ENCODE data around the gene TPRN. TPM values are rescaled to one million over a fixed set of nuclear protein-coding genes. Genes with fewer than 3 reads are reported as not detected.

Gene TPRN
- total RNA-seq, 1 donor from 2014 or later, result 17.6 TPM

GRCh38 chr9:137212520-137212919, 12.0 kb upstream of the TPRN start:
- DNase-seq (ENCODE audit: low spot score), result no peak

- DNase-seq (ENCODE audit: low spot score), result no peak
These were observed 11.0 kb upstream of the TPRN start for GRCh38 chr9:137211532-137211931.

DNA sequence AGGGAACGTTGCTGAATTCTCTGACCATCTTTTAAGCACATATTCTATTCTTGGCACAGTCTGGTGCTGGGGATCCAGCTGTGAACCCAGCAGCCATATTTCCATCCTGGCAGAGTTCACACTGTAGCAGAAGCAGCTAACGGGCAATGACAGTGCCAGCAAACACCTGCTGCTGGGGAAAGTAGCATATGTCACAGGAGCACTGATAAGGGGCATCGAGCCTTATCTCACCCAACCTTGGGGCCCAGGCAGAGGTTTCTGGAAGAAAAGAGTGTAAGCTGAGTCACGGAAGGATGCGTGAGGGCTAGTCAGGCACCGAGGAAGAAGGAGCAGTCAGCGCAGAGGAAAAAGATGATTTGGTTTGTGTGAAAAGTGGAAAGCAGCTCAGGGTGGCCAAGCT, 6.1 kb upstream of the TPRN start:
- DNase-seq (ENCODE audit: low spot score), result no peak

- DNase-seq (ENCODE audit: low spot score), result peak; percentile 92
These were observed 4.9 kb upstream of the TPRN start, which contains the start of the genes NDOR1 and TMEM203 for GRCh38 chr9:137205126-137206069. NDOR1 (plus strand) TSS chr9:137205700; CDS start chr9:137205778, 78 bp downstream. TMEM203 (minus strand) TSS chr9:137205648; CDS start chr9:137205414, 234 bp downstream.

DNA sequence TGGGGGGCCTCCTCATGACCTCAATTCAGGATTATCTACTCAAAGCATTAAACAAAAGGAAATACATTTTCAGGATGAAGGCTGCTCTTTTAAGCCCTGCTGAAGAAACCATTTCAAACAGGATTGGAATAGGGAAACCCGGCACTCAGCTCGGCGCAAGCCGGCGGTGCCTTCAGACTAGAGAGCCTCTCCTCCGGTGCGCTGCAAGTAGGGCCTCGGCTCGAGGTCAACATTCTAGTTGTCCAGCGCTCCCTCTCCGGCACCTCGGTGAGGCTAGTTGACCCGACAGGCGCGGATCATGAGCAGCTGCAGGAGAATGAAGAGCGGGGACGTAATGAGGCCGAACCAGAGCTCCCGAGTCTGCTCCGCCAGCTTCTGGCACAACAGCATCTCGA, 4.2 kb upstream of the TPRN start:
- DNase-seq (ENCODE audit: low spot score), result no peak

GRCh38 chr9:137202966-137203365, 2.4 kb upstream of the TPRN start:
- DNase-seq (ENCODE audit: low spot score), result no peak

DNA sequence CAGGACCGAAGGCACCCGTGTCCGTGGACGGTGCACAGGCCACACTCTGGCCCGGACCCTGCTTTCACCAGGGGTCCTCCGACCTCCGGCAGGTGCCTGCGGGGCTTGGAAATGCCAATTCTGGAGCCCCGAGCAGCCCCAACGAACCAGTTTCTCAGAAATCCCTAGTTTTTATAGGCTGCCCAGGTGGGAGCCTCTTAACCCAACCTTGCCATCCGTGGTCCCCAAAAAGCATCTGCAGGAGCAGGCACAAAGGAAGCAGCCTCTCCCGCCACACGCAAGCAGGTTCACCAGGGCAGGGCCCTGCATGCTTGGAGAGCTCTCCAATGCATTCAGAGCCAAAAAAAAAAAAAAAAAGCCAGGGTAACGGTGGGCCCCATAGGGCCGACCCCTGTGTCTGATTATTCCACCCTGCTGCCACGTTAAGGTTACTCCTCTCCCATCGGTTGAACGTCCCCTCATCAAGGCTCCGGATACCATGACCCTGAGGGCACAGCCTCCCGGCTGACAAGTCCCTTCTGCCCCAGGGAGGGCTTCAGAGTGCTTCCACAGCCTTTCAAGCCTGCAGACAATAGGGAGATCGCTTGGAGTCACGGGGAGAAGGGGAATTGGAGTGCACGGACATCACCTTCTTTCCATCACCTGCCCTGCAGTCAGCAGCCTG, 796 bp upstream of the TPRN start:
- no peak for DNase-seq (ENCODE audit: low spot score)

GRCh38 chr9:137199411-137200121, 975 bp downstream of the TPRN start:
- DNase-seq (ENCODE audit: low spot score), result no peak

DNA sequence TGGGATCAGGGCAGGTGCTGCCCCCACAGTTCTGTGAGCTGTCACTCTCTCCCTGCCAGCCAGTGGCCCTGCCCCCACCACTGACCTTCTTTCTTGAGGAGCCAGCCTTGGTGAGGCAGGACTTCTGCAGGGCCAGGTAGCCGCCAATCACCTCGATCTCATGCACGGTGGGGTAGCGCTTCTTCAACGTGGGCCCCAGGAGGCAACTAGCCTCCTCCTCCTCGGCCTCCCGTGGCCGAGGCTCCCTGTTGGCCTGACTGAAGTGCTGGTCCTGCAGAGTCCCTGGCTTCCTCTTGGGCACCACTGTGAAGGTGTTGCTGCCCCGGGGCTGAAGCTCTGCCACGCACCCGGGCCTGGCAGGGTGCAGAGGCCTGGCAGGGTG, 1.6 kb downstream of the TPRN start:
- DNase-seq (ENCODE audit: low spot score), result no peak

GRCh38 chr9:137198051-137198901, 2.3 kb downstream of the TPRN start:
- DNase-seq (ENCODE audit: low spot score), result no peak

DNA sequence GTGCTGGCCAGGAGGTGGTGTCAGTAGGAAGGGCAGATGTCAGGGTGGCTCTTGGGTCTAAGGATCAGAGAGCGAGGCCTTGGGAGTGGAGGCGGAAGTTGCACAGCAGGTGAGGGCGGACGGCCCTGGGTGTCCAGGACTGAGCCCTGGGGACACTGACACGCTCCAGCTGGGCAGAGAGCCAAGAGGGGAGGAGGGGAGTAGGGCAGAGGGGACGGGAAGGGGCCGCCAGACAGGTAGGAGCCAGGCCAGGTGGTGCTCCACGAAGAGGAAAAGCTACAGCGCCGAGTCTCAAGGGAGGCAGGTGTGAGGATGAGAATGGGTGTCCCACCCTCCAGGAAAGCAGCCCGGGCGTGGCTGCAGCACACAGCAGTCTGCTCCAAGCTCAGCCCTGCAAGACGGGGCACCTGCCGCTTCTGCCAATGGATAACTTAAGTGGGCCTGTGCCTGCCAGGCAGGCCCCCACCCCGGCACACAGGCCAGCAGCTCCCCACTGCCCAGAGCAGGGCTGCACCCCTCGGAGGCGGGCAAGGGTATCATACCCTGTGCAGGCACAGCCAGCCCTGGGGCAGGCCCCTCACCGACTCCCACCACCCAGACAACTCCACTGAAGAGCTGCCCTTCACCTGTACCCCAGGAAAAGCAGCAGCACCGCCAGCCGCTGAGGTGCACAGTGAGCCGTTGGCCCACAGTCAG, 4.9 kb downstream of the TPRN start:
- DNase-seq (ENCODE audit: low spot score), result peak; percentile 78

- peak; percentile 85 for DNase-seq (ENCODE audit: low spot score)
These were observed 5.6 kb downstream of the TPRN start for GRCh38 chr9:137194909-137195308.

GRCh38 chr9:137194388-137194787, 6.2 kb downstream of the TPRN start:
- no peak for DNase-seq (ENCODE audit: low spot score)

- no peak for DNase-seq (ENCODE audit: low spot score)
These were observed 6.8 kb downstream of the TPRN start for GRCh38 chr9:137193771-137194170.

DNA sequence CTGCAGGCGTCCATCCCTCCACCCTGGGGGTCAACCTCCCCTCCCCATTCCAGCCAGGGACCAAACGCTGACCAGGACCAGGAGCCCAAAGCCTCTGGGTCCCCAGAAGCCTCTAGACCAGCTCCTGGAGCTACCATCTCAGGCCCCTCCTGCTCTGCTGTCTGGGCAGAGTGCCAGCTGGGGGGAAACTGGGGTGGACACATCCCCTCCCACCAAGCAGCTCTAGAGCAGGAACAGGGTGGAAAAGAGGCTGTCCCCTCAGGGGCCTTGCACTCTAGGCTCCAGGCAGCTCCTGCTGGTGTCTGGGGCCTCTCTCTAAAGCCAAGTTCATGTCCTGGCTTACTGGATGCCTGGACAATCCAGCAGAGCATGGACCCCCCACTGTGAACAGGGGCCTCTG, 7.7 kb downstream of the TPRN start:
- DNase-seq (ENCODE audit: low spot score), result no peak

DNA sequence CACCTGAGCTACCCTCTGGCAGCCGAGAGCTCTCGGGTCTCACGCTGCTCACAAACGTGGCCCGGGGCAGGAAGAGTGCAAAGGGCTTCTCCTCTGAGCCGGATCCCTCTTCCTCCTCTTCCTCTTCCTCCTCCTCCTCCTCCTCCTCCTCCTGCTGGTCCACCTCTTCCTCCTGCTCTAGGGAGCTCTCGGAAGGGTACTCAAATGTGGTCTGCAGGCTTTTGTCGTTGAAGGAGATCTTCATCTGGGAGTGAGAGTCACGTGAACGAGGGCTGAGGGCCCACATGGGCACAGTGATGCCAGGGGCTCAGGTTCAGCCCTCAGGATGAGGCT, 8.1 kb downstream of the TPRN start:
- DNase-seq (ENCODE audit: low spot score), result no peak

- no peak for DNase-seq (ENCODE audit: low spot score)
These were observed 8.7 kb downstream of the TPRN start for GRCh38 chr9:137191691-137192447.

DNA sequence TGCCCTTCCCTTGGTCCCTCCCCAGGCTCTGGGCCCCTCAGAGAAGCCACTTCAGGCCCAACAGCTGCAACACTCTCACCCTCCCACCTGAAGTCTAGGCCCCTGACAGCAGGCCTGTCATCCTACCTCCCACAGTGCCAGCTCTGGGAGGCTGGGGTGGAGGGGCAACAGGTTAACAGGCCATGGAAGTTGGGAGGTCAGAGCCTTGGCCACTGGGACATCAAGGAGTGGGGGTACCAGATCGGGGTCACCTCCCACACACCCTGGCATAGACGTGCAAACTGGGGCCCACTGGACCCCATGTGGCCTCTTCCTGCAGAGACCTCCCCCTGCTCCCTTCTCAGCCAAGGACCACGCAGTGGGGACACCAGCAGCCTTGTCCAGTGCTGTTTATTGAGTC, 9.3 kb downstream of the TPRN start:
- no peak for DNase-seq (ENCODE audit: low spot score)

- DNase-seq (ENCODE audit: low spot score), result no peak
These were observed 10.2 kb downstream of the TPRN start for GRCh38 chr9:137190315-137190856.

Measured in ureter (tissue), 1 donor.